Glomerular endothelial cell (primary cell): ENCODE data around the gene PHTF2. TPM values are rescaled to one million over a fixed set of nuclear protein-coding genes. Genes with fewer than 3 reads are reported as not detected.
"Not testable (repeated sequence)": the region's sequence is repeated elsewhere in the genome, so short reads cannot be mapped to it uniquely, and the experiment has no call there.

Experiments used
- DNase-seq: peaks from one replicate; pipeline ENCODE4 v3.0.0-alpha.2; 2011; ENCODE audit warnings: low read depth, low spot score; ENCODE audit errors: extremely low read depth
- total RNA-seq: library from RNA; depleted of rRNA; stranded (reverse); fragments of >200 nt; gene quantifications from 2 replicates; pipeline ENCODE4 v1.2.3, GENCODE V29; 2015

Gene PHTF2
- total RNA-seq, 1 donor from 2014 or later, result 13.2 TPM

GRCh38 chr7:77827999-77828398 is 29.4 kb downstream of the PHTF2 start:
- no peak for DNase-seq

GRCh38 chr7:77830649-77831355 is 32.2 kb downstream of the PHTF2 start:
- DNase-seq, result no peak

- no peak for DNase-seq
These were observed 32.9 kb downstream of the PHTF2 start for GRCh38 chr7:77831481-77831880.

GRCh38 chr7:77831953-77832352 is 33.4 kb downstream of the PHTF2 start:
- DNase-seq, result no peak

- DNase-seq, result no peak
These were observed 34.6 kb downstream of the PHTF2 start for GRCh38 chr7:77833136-77833535.

- not testable (repeated sequence) for DNase-seq
These were observed 37.9 kb downstream of the PHTF2 start for GRCh38 chr7:77836425-77836824.

- DNase-seq, result no peak
These were observed 38.7 kb downstream of the PHTF2 start for GRCh38 chr7:77837275-77837674.

- no peak for DNase-seq
These were observed 39.4 kb downstream of the PHTF2 start for GRCh38 chr7:77837966-77838365.

- no peak for DNase-seq
These were observed 40.4 kb downstream of the PHTF2 start for GRCh38 chr7:77838929-77839491.

GRCh38 chr7:77839919-77840318 is 41.3 kb downstream of the PHTF2 start:
- DNase-seq, result no peak

- no peak for DNase-seq
These were observed 44.6 kb downstream of the PHTF2 start for GRCh38 chr7:77843194-77843593.

- DNase-seq, result no peak
These were observed 47.9 kb downstream of the PHTF2 start for GRCh38 chr7:77846317-77847092.

- no peak for DNase-seq
These were observed 57.0 kb downstream of the PHTF2 start for GRCh38 chr7:77855371-77856083.

- DNase-seq, result no peak
These were observed 59.7 kb downstream of the PHTF2 start for GRCh38 chr7:77858278-77858677.

- no peak for DNase-seq
These were observed 60.8 kb downstream of the PHTF2 start for GRCh38 chr7:77859343-77859742.

- DNase-seq, result no peak
These were observed 64.1 kb downstream of the PHTF2 start for GRCh38 chr7:77862691-77863090.

- DNase-seq, result no peak
These were observed 65.3 kb downstream of the PHTF2 start for GRCh38 chr7:77863860-77864259.

GRCh38 chr7:77866370-77866769 is 67.8 kb downstream of the PHTF2 start:
- no peak for DNase-seq

GRCh38 chr7:77866786-77867536 is 68.4 kb downstream of the PHTF2 start:
- no peak for DNase-seq

GRCh38 chr7:77867537-77867865 is 68.9 kb downstream of the PHTF2 start:
- DNase-seq, result no peak

- DNase-seq, result not testable (repeated sequence)
These were observed 73.7 kb downstream of the PHTF2 start for GRCh38 chr7:77872256-77872655.
